ENCODE data around the gene CDC42BPG.

The CDC42BPG gene

DNA sequence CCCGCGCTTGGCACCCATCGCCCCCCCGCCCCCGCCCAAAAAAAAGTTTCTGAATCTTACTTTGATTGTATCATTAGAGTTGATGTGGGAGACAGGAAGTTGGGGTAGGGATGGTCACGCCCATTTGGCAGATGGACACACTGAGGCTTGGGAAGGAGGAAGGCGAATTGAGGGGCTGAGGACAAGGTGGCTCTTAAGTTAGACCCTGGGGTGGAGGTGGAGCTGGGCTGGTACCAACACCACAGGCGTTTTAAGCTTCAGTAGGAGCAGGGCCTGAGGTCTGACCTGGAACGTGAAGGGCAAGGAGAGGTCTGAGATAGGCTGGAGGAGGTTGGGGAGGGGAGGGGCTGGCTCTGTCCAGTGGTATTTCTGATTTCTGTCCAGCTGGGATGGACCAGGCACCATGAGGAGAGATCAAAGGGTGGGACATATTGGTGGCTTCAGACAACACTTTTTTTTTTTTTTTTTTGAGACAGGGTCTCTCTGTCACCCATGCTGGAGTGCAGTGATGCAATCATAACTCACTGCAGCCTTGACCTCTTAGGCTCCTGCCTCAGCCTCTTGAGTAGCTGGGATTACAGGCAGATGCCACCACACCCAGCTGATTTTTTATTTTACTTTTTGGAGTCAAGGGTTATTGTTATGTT lies 799 bp upstream of the CDC42BPG start:
- no peak overlapping the region for H3K4me3 ChIP-seq (ENCODE audit: low read depth, low read length)
- TF ChIP-seq, protein P1, sequence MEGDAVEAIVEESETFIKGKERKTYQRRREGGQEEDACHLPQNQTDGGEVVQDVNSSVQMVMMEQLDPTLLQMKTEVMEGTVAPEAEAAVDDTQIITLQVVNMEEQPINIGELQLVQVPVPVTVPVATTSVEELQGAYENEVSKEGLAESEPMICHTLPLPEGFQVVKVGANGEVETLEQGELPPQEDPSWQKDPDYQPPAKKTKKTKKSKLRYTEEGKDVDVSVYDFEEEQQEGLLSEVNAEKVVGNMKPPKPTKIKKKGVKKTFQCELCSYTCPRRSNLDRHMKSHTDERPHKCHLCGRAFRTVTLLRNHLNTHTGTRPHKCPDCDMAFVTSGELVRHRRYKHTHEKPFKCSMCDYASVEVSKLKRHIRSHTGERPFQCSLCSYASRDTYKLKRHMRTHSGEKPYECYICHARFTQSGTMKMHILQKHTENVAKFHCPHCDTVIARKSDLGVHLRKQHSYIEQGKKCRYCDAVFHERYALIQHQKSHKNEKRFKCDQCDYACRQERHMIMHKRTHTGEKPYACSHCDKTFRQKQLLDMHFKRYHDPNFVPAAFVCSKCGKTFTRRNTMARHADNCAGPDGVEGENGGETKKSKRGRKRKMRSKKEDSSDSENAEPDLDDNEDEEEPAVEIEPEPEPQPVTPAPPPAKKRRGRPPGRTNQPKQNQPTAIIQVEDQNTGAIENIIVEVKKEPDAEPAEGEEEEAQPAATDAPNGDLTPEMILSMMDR (IDR thresholded peaks at IDR 0.05; ENCODE audit: low read depth, low read length): no peak

DNA sequence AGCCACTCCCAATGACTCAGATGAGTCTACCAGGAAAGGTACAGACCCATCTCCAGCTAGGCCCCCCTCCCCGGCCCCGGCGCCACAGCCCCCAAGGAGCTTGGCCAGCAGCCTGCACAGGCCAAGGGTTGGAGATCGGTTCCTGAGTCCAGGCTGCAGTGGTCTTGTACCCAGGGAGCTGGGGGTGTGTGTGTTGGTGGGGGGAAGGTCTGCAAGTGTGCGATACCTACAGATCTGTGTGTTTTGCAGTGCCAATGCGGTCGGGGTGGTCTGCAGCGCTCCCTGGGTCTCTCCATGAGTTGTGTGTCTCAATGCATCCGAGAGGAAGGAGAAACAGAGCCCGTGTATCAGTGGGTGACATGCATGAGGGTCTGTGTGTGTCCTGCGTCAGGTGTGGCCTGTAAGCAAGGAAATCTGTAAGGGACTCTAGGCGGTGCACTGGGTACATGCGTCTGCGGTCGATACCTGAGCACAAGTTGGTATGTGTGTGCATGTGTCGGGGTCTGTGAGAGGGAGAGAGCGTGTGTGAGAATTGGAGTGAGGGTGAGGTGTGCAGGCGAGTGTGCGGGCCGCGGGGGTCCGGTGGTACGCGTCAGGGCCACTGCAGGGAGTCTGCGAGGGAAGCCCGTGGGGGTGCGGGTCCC lies 645 bp downstream of the CDC42BPG start:
- no peak overlapping the region for H3K4me3 ChIP-seq (ENCODE audit: low read depth, low read length)
- TF ChIP-seq, protein P1 (IDR thresholded peaks at IDR 0.05; ENCODE audit: low read depth, low read length): no peak

DNA sequence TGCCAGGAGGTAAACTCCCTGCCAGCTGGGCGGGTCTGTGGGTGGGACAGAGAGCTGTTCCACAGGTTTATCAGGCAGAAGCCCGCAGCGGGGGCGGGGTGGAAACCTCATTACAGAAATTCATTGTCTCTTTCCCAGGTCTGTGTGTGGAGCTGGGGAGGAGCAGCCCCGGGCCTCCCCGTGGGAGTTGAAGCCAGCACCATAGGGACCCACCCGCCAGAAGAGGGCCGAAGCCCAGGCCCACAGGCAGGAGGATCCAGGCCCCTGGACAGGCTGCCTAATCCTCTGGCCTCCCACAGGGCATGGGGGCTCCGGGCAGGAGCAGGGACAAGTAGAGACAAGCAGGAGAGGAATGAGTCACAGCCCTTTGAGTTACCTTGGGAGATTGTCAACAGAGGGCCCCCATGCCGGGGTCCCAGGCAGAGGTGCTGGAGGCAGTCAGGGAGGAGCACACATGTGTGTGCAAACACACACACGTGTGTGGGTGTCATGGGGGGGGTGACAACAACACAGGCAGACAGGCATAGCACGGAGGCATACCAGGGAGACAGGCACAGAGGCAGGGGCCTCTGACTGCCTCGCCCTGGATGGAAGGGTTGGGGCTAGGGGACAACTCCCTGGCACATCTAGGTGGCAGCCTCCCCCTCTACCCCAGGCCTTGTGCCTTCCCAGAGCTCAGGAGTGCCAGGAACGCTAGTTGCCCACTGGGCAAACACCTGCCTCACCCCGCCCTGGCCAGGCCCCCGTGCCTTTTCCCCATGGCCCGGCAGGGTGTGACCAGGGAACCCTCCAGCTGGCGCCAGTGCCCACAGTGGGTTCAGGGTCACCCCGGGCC lies 1.4 kb downstream of the CDC42BPG start:
- TF ChIP-seq, protein P1 (IDR thresholded peaks at IDR 0.05; ENCODE audit: low read depth, low read length): no peak

DNA sequence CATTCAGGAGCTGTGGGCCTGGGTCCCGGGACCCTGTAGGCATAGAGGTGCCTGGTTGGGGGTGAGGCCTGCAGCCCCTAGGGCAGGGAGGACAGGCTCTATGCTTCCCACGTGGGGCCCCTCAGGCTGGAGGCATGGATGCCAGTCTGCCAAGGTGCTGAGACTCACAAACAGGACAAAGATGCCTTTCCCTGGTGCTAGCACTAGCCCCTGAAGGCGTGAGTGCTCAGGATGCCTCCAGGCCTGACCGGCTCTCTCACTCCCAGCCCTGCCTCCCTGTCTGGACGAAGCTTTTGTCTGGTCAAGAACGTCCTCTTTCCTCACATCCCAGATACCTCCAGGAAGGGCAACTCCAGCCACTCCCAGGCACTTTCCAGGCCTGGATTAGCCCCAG lies 2.1 kb downstream of the CDC42BPG start:
- TF ChIP-seq, protein P1 (IDR thresholded peaks at IDR 0.05; ENCODE audit: low read depth, low read length): no peak
- no peak overlapping the region for H3K4me3 ChIP-seq (ENCODE audit: low read depth, low read length)

More for the DNA sequence above, 1.4 kb downstream of the CDC42BPG start:
- no peak overlapping the region for H3K4me3 ChIP-seq (ENCODE audit: low read depth, low read length)

DNA sequence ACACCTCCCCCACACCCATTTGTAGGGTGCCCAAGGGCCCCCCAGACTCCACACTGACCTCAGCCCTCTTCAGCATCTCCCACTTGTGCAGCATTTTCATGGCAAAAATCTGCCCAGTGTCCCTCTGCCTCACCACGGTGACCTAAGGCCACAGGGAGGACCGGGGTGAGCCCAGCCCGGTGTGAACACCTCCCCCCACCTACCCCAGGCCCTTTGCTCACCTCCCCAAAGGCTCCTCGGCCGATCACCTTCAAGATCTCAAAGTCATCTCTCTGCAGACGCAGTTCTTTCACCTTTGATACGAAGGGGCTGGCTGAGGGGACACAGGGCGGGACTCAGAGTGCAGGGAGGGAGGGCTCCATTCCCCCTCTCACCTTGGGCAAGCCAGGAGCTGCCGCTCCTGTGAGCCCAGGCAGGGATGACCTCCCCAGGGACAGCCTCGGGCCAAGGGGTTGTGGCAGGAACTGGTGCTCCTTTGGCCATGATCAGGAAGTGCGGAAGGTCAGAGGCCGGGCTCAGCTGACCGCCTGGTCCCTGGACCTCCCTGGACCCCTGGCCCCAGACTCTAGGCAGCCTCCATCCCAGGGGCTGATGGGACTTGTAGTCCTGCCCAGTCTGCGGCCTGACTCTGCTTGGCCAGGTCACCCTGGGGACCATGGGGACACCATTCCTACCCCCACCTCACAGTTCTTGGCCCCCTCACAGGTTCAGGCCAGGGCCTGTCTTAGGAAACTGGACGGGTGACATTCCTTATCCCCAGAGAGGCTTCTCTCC lies 2.7 kb downstream of the CDC42BPG start:
- TF ChIP-seq, protein P1 (IDR thresholded peaks at IDR 0.05; ENCODE audit: low read depth, low read length): no peak
- H3K4me3 ChIP-seq (ENCODE audit: low read depth, low read length): no peak overlapping the region

DNA sequence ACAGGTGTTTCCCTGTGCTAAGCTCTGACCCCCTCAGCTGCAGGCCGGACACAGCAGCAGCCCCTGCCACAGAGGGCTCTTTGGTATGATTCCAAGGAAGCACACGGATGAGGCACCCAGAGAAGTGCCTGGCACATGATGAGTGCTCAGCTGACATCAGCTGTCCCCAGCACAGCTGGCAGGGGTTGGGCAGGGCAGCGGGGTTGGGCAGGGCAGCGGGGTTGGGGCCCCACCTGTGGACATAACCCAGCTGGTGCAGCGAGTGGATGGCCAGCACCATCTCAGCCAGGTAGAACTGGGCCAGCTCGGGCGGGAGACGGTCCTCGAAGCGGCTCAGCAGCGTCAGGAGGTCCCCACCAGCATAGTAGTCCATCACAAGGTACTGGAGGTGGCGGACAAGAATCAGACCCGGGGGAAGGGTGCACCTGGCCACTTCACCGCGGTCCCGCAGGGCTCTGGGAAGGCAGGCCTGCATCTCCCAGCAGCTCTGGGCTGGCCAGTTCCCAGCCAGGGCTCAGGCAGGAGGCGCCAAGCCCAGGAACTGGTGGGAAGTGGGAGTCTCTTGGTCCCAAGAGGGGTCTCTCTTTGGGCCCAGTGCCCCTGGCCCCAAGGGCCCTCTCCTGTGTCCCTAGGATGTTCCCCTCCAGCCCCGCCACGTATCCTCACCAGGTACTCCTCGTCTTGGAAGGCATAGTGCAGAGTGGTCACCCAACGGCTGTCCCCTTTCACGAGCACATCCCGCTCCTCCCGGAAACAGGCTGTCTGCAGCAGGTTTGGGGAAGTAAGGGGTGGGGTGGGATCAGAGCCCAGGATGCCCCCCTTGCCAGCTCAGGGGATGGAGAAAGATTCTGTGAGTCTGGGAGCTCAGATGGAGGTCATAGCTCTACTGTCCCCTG lies 4.3 kb downstream of the CDC42BPG start:
- H3K4me3 ChIP-seq (ENCODE audit: low read depth, low read length): no peak overlapping the region
- TF ChIP-seq, protein P1 (IDR thresholded peaks at IDR 0.05; ENCODE audit: low read depth, low read length): no peak

All from WI38 (cell line).